Right lobe of liver (tissue), 6 donors: ENCODE data around the gene RIMS4. TPM values are rescaled to one million over a fixed set of nuclear protein-coding genes. Genes with fewer than 3 reads are reported as not detected.
"Not testable (repeated sequence)": the region's sequence is repeated elsewhere in the genome, so short reads cannot be mapped to it uniquely, and the experiment has no call there.

Experiments used
- ATAC-seq, 4 donors: fragments of 200-7000 bp; cut with Tn5 transposase; one replicate each; pipeline ENCODE4 v1.9.1; 2020; ENCODE audit warnings: mild to moderate bottlenecking in 4 of 4, moderate library complexity in 4 of 4
- DNase-seq, 3 donors: peaks; one replicate each; pipeline ENCODE4 v3.0.0-alpha.2; 2020
- H3K27ac ChIP-seq, 3 donors: fragments of 200-600 bp; one replicate each; pipeline ENCODE4 v1.8.0; 2022
- H3K27me3 ChIP-seq, 2 donors: fragments of 200-600 bp; one replicate each; pipeline ENCODE4 v1.8.0; 2022
- H3K36me3 ChIP-seq, 4 donors: fragments of 200-600 bp; sonication (generic) in 1 of 4; one replicate each; pipeline versions ENCODE4 v1.5.1 to v1.8.0; 2017 to 2022; ENCODE audit warnings: control low read depth in 1 of 4
- H3K4me1 ChIP-seq, 4 donors: fragments of 200-600 bp; sonication (generic) in 1 of 4; one replicate each; pipeline versions ENCODE4 v1.5.1 to v1.8.0; 2017 to 2022; ENCODE audit warnings: control low read depth in 1 of 4
- H3K4me3 ChIP-seq, 3 donors: fragments of 200-600 bp; one replicate each; pipeline ENCODE4 v1.8.0; 2022
- H3K9me3 ChIP-seq, 4 donors: fragments of 200-600 bp; sonication (generic) in 1 of 4; one replicate each; pipeline versions ENCODE4 v1.5.1 to v1.8.0; 2017 to 2022; ENCODE audit warnings: control low read depth in 1 of 4
- CTCF ChIP-seq, 4 donors: fragments of 200-600 bp in 3 of 4; fragments of 450-650 bp in 1 of 4; IDR thresholded peaks; one replicate each; pipeline versions ENCODE4 v1.5.1 to v1.8.0; 2016 to 2022; ENCODE audit warnings: antibody characterized with exemption in 4 of 4, mild to moderate bottlenecking in 2 of 4
- POLR2A ChIP-seq: fragments of 450-650 bp; IDR thresholded peaks from one replicate; pipeline ENCODE4 v1.6.1; 2017; ENCODE audit warnings: antibody characterized with exemption, mild to moderate bottlenecking
- WGBS: methylation state at CpG from one replicate; pipeline ENCODE4 v1.1.6; 2018; ENCODE audit warnings: low coverage, low lambda C conversion rate; ENCODE audit not compliant: insufficient coverage; ENCODE audit errors: missing lambda C conversion rate; 5-methylcytosine and 5-hydroxymethylcytosine counted together
- intact Hi-C, 2 donors: fragments of 100-400 bp; cut with DNase I; formaldehyde crosslinking; loops; one replicate each; pipeline versions ENCODE4 v1.11.2 to v1.14.1; 2022
- total RNA-seq, 6 experiments: library from RNA; depleted of rRNA in 2 of 6; stranded (reverse); fragments of >200 nt in 2 of 6; fragmentation: NEBNext Ultra II Directional in 3 of 6; extraction: Animal tissue kit (Norgen Biotek cat#: 25700) in 3 of 6; gene quantifications; one replicate each; pipeline versions ENCODE4 v1.1.0 to v1.2.4, GENCODE V29; 2016 to 2023
- donor health status: DM: no; HTN: yes; CAD: no.
- donor health status: DM: no; HTN: no; CAD: no.
- donor health status: DM: no; HTN: no; CAD: no.
- donor health status: DM: no; HTN: yes; CAD: no.
- donor health status: DM: no; HTN: yes; CAD: no.

Gene RIMS4
- total RNA-seq, 6 experiments from 2014 or later = not detected

- H3K27ac ChIP-seq = no peak overlapping the region
Observed at GRCh38 chr20:44768256-44768655, 42.1 kb downstream of the RIMS4 start.

GRCh38 chr20:44765701-44766347, 44.5 kb downstream of the RIMS4 start:
- no peaks in the 10 kb centered on the region for H3K9me3 ChIP-seq
- WGBS = 27% methylated on average over 5 of the region's 7 CpGs
- TF ChIP-seq POLR2A (no peak), CTCF (IDR thresholded peaks at IDR 0.05) (no peak)

More at GRCh38 chr20:44768256-44768655, 42.1 kb downstream of the RIMS4 start:
- no peaks in the 10 kb centered on the region for H3K9me3 ChIP-seq
- H3K4me1 ChIP-seq = no peaks in the 10 kb centered on the region
- TF ChIP-seq CTCF (IDR thresholded peaks at IDR 0.05) = no peak
- TF ChIP-seq POLR2A = no peak
- ATAC-seq (no peak), DNase-seq (no peak)
- intact Hi-C loops = no loop called here
- no peak overlapping the region for H3K4me3 ChIP-seq
- H3K27me3 ChIP-seq = no peaks in the 10 kb centered on the region
- no peaks in the 10 kb centered on the region for H3K36me3 ChIP-seq
- WGBS = 60% methylated on average over 1 of the region's 8 CpGs

GRCh38 chr20:44765091-44765490, 45.3 kb downstream of the RIMS4 start:
- ATAC-seq = no peak
- H3K36me3 ChIP-seq = no peaks in the 10 kb centered on the region

More at GRCh38 chr20:44765701-44766347, 44.5 kb downstream of the RIMS4 start:
- DNase-seq (no peak), ATAC-seq (no peak)
- no peak overlapping the region for H3K27ac ChIP-seq
- H3K4me1 ChIP-seq = no peaks in the 10 kb centered on the region
- H3K27me3 ChIP-seq = no peaks in the 10 kb centered on the region
- H3K4me3 ChIP-seq = no peak overlapping the region
- H3K36me3 ChIP-seq = no peaks in the 10 kb centered on the region
- intact Hi-C loops = no loop called here

GRCh38 chr20:44763798-44764197, 46.5 kb downstream of the RIMS4 start:
- H3K27ac ChIP-seq, DNase-seq, intact Hi-C loops, H3K27me3 ChIP-seq, H3K4me1 ChIP-seq, H3K4me3 ChIP-seq, ATAC-seq, H3K36me3 ChIP-seq, H3K9me3 ChIP-seq: not testable (repeated sequence)
- 50% methylated on average over 3 of the region's 3 CpGs for WGBS

More at GRCh38 chr20:44765091-44765490, 45.3 kb downstream of the RIMS4 start:
- intact Hi-C loops = no loop called here
- no peak for TF ChIP-seq POLR2A
- no peak for TF ChIP-seq CTCF (IDR thresholded peaks at IDR 0.05)
- WGBS = 22% methylated on average over 4 of the region's 4 CpGs
- Histone ChIP-seq H3K27me3 (no peaks in the 10 kb centered on the region), H3K9me3 (no peaks in the 10 kb centered on the region), H3K4me1 (no peaks in the 10 kb centered on the region), H3K4me3 (no peak overlapping the region), H3K27ac (no peak overlapping the region)
- no peak for DNase-seq

- Histone ChIP-seq H3K36me3 (no peaks in the 10 kb centered on the region), H3K9me3 (no peaks in the 10 kb centered on the region), H3K27ac (no peak overlapping the region), H3K4me1 (no peaks in the 10 kb centered on the region), H3K4me3 (no peak overlapping the region), H3K27me3 (no peaks in the 10 kb centered on the region)
- TF ChIP-seq CTCF (IDR thresholded peaks at IDR 0.05) = no peak
- WGBS = 49% methylated on average over 7 of the region's 10 CpGs
- intact Hi-C loops = no loop called here
- DNase-seq (no peak), ATAC-seq (no peak)
Observed at GRCh38 chr20:44762466-44763140, 47.7 kb downstream of the RIMS4 start.
